SU-DHL-6 (cell line): ENCODE measurements around the gene SERPINH1.

Experiments
- EZH2phosphoT487 ChIP-seq: fragments of 200-600 bp; sonication (generic), shearing (Covaris generic); conservative IDR thresholded peaks from 2 replicates; pipeline ENCODE4 v1.6.1; 2018; ENCODE audit warnings: mild to moderate bottlenecking, antibody characterized with exemption, low read length, moderate library complexity, mixed read lengths
- TF ChIP-seq, protein P1 (sequence below): fragments of 200-600 bp; sonication (generic); IDR thresholded peaks from one replicate; pipeline ENCODE4 v1.5.1; 2017; ENCODE audit warnings: antibody characterized with exemption, mild to moderate bottlenecking, low read length, moderate library complexity; ENCODE audit not compliant: insufficient read depth, poor library complexity, severe bottlenecking

DNA sequence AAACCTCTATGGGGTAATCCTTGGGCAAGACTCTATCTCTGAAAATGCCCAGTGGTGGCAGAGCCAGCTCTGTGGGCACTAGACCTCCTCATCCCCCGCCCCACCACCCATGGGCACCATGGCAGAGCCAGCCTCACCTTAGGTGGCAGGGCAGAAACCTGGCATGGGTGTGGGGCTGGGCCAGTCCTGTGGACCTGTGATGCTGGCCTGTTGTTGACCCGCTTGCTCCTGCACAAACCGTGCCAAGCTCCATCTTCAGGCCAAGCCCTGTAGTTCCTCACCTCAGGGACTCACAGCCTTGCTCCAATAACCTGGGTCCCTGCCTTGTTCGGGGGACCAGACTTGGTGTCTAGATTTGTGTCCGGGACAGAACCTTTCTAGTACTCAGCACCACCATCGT is 8.9 kb upstream of the SERPINH1 start:
- TF ChIP-seq, protein P1, sequence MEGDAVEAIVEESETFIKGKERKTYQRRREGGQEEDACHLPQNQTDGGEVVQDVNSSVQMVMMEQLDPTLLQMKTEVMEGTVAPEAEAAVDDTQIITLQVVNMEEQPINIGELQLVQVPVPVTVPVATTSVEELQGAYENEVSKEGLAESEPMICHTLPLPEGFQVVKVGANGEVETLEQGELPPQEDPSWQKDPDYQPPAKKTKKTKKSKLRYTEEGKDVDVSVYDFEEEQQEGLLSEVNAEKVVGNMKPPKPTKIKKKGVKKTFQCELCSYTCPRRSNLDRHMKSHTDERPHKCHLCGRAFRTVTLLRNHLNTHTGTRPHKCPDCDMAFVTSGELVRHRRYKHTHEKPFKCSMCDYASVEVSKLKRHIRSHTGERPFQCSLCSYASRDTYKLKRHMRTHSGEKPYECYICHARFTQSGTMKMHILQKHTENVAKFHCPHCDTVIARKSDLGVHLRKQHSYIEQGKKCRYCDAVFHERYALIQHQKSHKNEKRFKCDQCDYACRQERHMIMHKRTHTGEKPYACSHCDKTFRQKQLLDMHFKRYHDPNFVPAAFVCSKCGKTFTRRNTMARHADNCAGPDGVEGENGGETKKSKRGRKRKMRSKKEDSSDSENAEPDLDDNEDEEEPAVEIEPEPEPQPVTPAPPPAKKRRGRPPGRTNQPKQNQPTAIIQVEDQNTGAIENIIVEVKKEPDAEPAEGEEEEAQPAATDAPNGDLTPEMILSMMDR = no peak
- TF ChIP-seq EZH2phosphoT487 = no peak
